KMS-11 (cell line): ENCODE measurements around the gene NRXN3.

Experiments used
- H2AFZ ChIP-seq: fragments of 200-600 bp; sonication (generic); 2 replicates; pipeline ENCODE4 v1.6.1; 2016; ENCODE audit warnings: antibody characterized with exemption, mixed run types, low read depth
- H3K27ac ChIP-seq: fragments of 200-600 bp; sonication (generic); 2 replicates; pipeline ENCODE4 v1.6.1; 2016; ENCODE audit warnings: mild to moderate bottlenecking, mixed run types
- H3K27me3 ChIP-seq: fragments of 200-600 bp; sonication (generic); 2 replicates; pipeline ENCODE4 v1.6.1; 2017; ENCODE audit warnings: mild to moderate bottlenecking, low read depth, mixed run types, moderate library complexity; ENCODE audit not compliant: insufficient read depth
- H3K36me3 ChIP-seq: fragments of 200-600 bp; sonication (generic); 2 replicates; pipeline ENCODE4 v1.6.1; 2017; ENCODE audit warnings: mild to moderate bottlenecking, mixed run types; ENCODE audit not compliant: insufficient read depth
- H3K4me1 ChIP-seq: fragments of 200-600 bp; sonication (generic); 2 replicates; pipeline ENCODE4 v1.6.1; 2016; ENCODE audit warnings: mild to moderate bottlenecking, low read depth, mixed run types; ENCODE audit not compliant: poor library complexity, severe bottlenecking
- H3K4me2 ChIP-seq: fragments of 200-600 bp; sonication (generic); 2 replicates; pipeline ENCODE4 v1.7.0; 2016; ENCODE audit warnings: mild to moderate bottlenecking, mixed run types
- H3K4me3 ChIP-seq: fragments of 200-600 bp; sonication (generic); IDR thresholded peaks from 2 replicates; pipeline ENCODE4 v1.6.1; 2017; ENCODE audit warnings: low read depth, low read length, mixed read lengths; ENCODE audit not compliant: insufficient read depth
- H3K79me2 ChIP-seq: fragments of 200-600 bp; sonication (generic); 2 replicates; pipeline ENCODE4 v1.6.1; 2016; ENCODE audit warnings: low read depth, mixed run types; ENCODE audit not compliant: insufficient read depth
- H3K9ac ChIP-seq: fragments of 200-600 bp; sonication (generic); 2 replicates; pipeline ENCODE4 v1.6.1; 2016; ENCODE audit warnings: mild to moderate bottlenecking, mixed run types
- H4K20me1 ChIP-seq: fragments of 200-600 bp; sonication (generic); 2 replicates; pipeline ENCODE4 v1.6.1; 2016; ENCODE audit warnings: mild to moderate bottlenecking, mixed run types; ENCODE audit not compliant: insufficient read depth
- TF ChIP-seq, protein P1 (sequence below): fragments of 200-600 bp; sonication (generic); conservative IDR thresholded peaks from 2 replicates; pipeline ENCODE4 v1.6.1; 2017; ENCODE audit warnings: low read depth, mild to moderate bottlenecking, antibody characterized with exemption, low read length, moderate library complexity, mixed read lengths

The NRXN3 gene

DNA sequence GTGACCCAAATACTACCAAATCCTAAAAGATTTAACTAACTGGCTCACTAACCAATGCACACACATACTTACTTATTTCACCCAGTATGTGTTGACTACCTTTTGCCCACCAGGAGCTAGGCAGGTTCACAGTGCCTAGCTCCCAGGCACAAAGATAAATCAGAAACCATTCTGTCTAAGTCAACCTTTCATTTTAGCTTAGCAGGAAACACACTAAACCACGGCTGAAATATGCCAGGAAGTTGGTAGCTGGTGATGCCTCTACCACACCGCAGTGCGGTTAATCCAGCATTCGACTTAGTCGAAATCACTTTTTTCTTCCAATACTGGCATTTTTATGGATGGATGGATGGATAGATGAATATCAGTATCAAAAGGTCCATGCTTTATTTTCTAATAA is 1443.5 kb downstream of the NRXN3 start:
- H3K36me3 ChIP-seq: no peaks in the 10 kb centered on the region
- H3K27ac ChIP-seq: no peak overlapping the region
- H3K4me2 ChIP-seq: no peak overlapping the region
- H3K27me3 ChIP-seq: no peaks in the 10 kb centered on the region
- no peaks in the 10 kb centered on the region for H4K20me1 ChIP-seq
- H3K9ac ChIP-seq: no peak overlapping the region
- H3K79me2 ChIP-seq: no peaks in the 10 kb centered on the region
- no peak overlapping the region for H2AFZ ChIP-seq
- no peak overlapping the region for H3K4me3 ChIP-seq
- TF ChIP-seq, protein P1, sequence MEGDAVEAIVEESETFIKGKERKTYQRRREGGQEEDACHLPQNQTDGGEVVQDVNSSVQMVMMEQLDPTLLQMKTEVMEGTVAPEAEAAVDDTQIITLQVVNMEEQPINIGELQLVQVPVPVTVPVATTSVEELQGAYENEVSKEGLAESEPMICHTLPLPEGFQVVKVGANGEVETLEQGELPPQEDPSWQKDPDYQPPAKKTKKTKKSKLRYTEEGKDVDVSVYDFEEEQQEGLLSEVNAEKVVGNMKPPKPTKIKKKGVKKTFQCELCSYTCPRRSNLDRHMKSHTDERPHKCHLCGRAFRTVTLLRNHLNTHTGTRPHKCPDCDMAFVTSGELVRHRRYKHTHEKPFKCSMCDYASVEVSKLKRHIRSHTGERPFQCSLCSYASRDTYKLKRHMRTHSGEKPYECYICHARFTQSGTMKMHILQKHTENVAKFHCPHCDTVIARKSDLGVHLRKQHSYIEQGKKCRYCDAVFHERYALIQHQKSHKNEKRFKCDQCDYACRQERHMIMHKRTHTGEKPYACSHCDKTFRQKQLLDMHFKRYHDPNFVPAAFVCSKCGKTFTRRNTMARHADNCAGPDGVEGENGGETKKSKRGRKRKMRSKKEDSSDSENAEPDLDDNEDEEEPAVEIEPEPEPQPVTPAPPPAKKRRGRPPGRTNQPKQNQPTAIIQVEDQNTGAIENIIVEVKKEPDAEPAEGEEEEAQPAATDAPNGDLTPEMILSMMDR: no peak
- no peaks in the 10 kb centered on the region for H3K4me1 ChIP-seq

DNA sequence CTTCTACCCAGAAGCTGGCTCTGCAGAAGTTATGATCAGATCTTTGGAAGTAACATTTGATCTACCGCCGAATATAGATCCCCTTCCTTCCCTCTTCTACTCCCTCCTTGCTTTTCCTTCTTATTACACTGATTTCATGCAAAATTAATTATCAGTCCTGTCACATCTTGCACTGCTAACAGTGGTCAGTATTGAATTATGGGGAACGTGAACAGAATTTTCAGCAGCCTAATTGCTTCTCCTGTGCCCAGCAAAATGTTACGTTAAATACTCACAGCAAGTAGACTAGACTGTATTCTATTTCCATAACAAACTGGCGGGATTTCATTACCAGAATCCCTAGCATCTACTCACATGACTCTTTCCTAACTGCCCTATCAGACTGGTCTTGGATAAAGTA is 1444.3 kb downstream of the NRXN3 start:
- H3K27me3 ChIP-seq: no peaks in the 10 kb centered on the region
- no peak overlapping the region for H3K4me3 ChIP-seq
- no peaks in the 10 kb centered on the region for H3K36me3 ChIP-seq
- H2AFZ ChIP-seq: no peak overlapping the region
- H3K4me1 ChIP-seq: no peaks in the 10 kb centered on the region
- H4K20me1 ChIP-seq: no peaks in the 10 kb centered on the region
- no peak overlapping the region for H3K9ac ChIP-seq
- TF ChIP-seq, protein P1: no peak
- no peak overlapping the region for H3K27ac ChIP-seq
- H3K79me2 ChIP-seq: no peaks in the 10 kb centered on the region
- H3K4me2 ChIP-seq: no peak overlapping the region

DNA sequence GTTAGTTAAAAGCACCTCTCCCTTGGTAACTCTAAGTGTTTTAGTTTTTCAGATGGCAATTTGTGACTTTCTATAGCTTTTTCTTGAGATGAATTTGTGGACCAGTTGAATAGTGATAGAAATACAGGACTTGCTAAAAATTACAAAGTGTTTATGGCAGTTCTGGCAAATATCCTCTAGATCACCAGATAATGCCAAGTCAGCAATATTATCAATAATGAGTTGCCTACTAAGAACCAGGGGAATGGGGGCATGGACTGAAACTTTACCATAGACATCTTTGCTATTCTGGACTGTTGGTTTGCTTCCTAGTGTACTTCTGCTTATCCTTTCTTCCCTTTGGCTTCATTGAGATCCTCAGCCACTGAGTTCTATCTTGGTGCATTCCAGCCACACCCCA is 1456.9 kb downstream of the NRXN3 start:
- TF ChIP-seq, protein P1: no peak
- Histone ChIP-seq H3K36me3 (no peaks in the 10 kb centered on the region), H3K4me1 (no peaks in the 10 kb centered on the region), H3K79me2 (no peaks in the 10 kb centered on the region), H3K9ac (no peak overlapping the region), H3K27ac (no peak overlapping the region), H2AFZ (no peak overlapping the region), H3K4me2 (no peak overlapping the region), H3K4me3 (no peak overlapping the region), H4K20me1 (no peaks in the 10 kb centered on the region), H3K27me3 (no peaks in the 10 kb centered on the region)

DNA sequence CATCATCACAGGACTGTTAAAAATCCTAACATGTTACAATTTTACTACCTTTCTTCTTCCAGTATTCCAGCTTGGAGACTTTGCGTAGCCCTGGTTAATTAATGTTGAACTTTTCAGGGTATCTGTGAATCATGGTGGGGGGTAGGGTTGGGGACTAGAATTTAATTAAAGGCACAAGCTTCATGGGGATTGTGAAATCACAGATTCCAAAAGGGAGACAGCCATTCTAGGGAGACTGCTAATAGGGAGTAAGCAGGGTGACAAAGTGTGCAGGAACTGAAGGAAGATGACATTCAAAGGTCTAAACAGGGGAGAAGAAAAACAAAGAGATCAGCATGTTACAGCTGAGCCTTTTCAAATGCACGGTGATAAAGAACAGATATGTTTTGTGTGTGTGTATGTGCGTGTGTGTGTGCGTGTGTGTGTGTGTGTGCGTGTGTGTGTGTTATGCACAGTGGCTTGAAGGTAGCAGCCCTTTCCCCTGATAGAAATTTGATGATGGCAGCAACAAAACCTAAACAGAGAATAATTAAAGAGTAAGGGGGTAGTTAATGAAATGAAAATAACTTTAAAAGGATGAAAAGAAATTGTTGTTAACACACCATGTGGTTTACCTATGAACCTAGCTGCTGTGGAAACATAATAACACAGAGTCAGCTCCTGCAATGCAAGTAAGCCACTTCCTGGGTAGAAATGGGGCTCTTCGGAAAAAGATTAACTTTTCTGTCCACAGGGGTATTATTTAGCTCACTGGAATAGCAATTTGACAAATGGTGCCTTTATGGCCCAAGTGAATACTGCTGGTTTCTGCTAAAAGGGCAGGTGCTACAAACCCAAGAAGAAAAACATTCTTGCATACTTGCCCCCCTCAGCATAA is 1459.5 kb downstream of the NRXN3 start:
- no peaks in the 10 kb centered on the region for H3K27me3 ChIP-seq
- H3K27ac ChIP-seq: no peak overlapping the region
- no peak overlapping the region for H2AFZ ChIP-seq
- no peaks in the 10 kb centered on the region for H4K20me1 ChIP-seq
- H3K4me3 ChIP-seq: no peak overlapping the region
- H3K4me1 ChIP-seq: no peaks in the 10 kb centered on the region
- H3K4me2 ChIP-seq: no peak overlapping the region
- H3K79me2 ChIP-seq: no peaks in the 10 kb centered on the region
- TF ChIP-seq, protein P1: no peak
- no peak overlapping the region for H3K9ac ChIP-seq
- no peaks in the 10 kb centered on the region for H3K36me3 ChIP-seq
